Esophagus muscularis mucosa (tissue), 4 donors: ENCODE results near the gene SPIRE1. TPM values are rescaled to one million over a fixed set of nuclear protein-coding genes. Genes with fewer than 3 reads are reported as not detected.

ENCODE experiments used
- DNase-seq: peaks from one replicate; pipeline ENCODE4 v3.0.0-alpha.2; 2017; ENCODE audit errors: extremely low spot score
- H3K27ac ChIP-seq, 4 donors: fragments of 200-600 bp; sonication (generic); replicated peaks in 1 of 4; 1 replicate in 3 of 4; 2 replicates in 1 of 4; pipeline ENCODE4 v1.5.1; 2016 to 2019; ENCODE audit warnings: mild to moderate bottlenecking in 1 of 4
- H3K27me3 ChIP-seq, 4 donors: fragments of 200-600 bp; sonication (generic); one replicate each; pipeline versions ENCODE4 v1.5.1 to v1.6.0; 2016 to 2019
- H3K36me3 ChIP-seq, 4 donors: fragments of 200-600 bp; sonication (generic); one replicate each; pipeline ENCODE4 v1.5.1; 2016 to 2019
- H3K4me1 ChIP-seq, 4 donors: fragments of 200-600 bp; sonication (generic); one replicate each; pipeline ENCODE4 v1.5.1; 2016 to 2019
- H3K4me3 ChIP-seq, 4 donors: fragments of 200-600 bp; sonication (generic); 1 replicate in 2 of 4; 2 replicates in 2 of 4; pipeline ENCODE4 v1.5.1; 2016 to 2019; ENCODE audit warnings: mild to moderate bottlenecking in 4 of 4, moderate library complexity in 1 of 4
- H3K9me3 ChIP-seq, 4 donors: fragments of 200-600 bp; sonication (generic); 1 replicate in 3 of 4; 2 replicates in 1 of 4; pipeline ENCODE4 v1.5.1; 2016 to 2019
- CTCF ChIP-seq, 3 experiments: fragments of 200-600 bp in 2 of 3; fragments of 450-650 bp in 1 of 3; sonication (generic) in 2 of 3; IDR thresholded peaks; one replicate each; pipeline ENCODE4 v1.5.1; 2017 to 2019; ENCODE audit warnings: antibody characterized with exemption in 3 of 3, mild to moderate bottlenecking in 2 of 3, moderate library complexity in 1 of 3
- EP300 ChIP-seq: sonication (generic); formaldehyde crosslinking; IDR thresholded peaks from one replicate; pipeline ENCODE4 v1.6.1; 2017; ENCODE audit warnings: antibody characterized with exemption
- POLR2A ChIP-seq: fragments of 450-650 bp; IDR thresholded peaks from one replicate; pipeline ENCODE4 v1.6.1; 2017; ENCODE audit warnings: antibody characterized with exemption, moderate library complexity, mild to moderate bottlenecking, low read depth
- POLR2AphosphoS5 ChIP-seq, 2 donors: sonication (generic); formaldehyde crosslinking; IDR thresholded peaks; one replicate each; pipeline ENCODE4 v1.6.1; 2017; ENCODE audit warnings: antibody characterized with exemption in 2 of 2
- WGBS: methylation state at CpG from one replicate; pipeline ENCODE4 v1.1.5; 2018; 5-methylcytosine and 5-hydroxymethylcytosine counted together
- intact Hi-C: fragments of 100-400 bp; cut with DNase I; formaldehyde crosslinking; loops from one replicate; pipeline ENCODE4 v1.15.1; 2023
- total RNA-seq, 4 donors: library from RNA; depleted of rRNA; stranded (reverse); fragments of >200 nt; gene quantifications; one replicate each; pipeline versions ENCODE4 v1.1.0 to v1.2.1, GENCODE V29; 2016

The SPIRE1 gene
- total RNA-seq, 4 donors from 2014 or later: 33.2 to 48.3 (median 40.2) TPM

- peaks cover 24 to 43% (median 41%) of the 10 kb centered on the region in 4 donors for H3K4me1 ChIP-seq
- TF ChIP-seq POLR2AphosphoS5 (IDR thresholded peaks at IDR 0.05): no peak
- TF ChIP-seq POLR2A: no peak
- no peak for TF ChIP-seq CTCF (IDR thresholded peaks at IDR 0.05)
- TF ChIP-seq EP300: no peak
- 86% methylated on average over 3 of the region's 3 CpGs for WGBS
These were observed 43.3 kb upstream of the SPIRE1 start for GRCh38 chr18:12701161-12701560.

DNA sequence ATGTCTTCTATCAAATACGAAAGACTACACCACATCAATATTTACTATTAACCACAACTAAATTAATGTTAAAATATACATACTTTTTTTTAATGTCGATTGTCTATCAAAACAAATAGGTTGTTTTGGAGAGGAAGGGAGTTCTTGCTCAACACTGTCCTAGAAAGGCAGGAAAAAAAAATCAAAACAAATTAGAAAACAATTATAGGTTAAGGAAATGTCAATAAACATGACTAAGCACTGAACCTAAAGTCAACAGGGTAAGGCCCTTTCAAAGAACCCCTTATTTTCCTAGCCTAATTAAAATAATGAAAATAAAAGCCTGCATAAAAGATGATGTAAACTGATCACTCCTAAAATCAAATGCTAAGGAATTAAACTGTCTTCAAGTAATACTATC, 41.8 kb upstream of the SPIRE1 start:
- Histone ChIP-seq H3K27ac (no peak overlapping the region), H3K4me1 (peaks cover 20 to 31% (median 31%) of the 10 kb centered on the region in 4 donors), H3K9me3 (no peaks in the 10 kb centered on the region), H3K4me3 (no peak overlapping the region), H3K36me3 (peaks cover 0 to 39% (median 13%) of the 10 kb centered on the region in 4 donors), H3K27me3 (no peaks in the 10 kb centered on the region)
- intact Hi-C loops: no loop called here
- TF ChIP-seq POLR2AphosphoS5 (IDR thresholded peaks at IDR 0.05) (no peak), POLR2A (no peak), CTCF (IDR thresholded peaks at IDR 0.05) (no peak), EP300 (no peak)
- DNase-seq: no peak
- WGBS: 93% methylated on average over 2 of the region's 2 CpGs

More at GRCh38 chr18:12701161-12701560, 43.3 kb upstream of the SPIRE1 start:
- H3K36me3 ChIP-seq: peaks cover 0 to 33% (median 12%) of the 10 kb centered on the region in 4 donors
- no peak for DNase-seq
- H3K27ac ChIP-seq: no peak overlapping the region
- peak overlapping the region in 3 of 4 donors; percentile 82 to 96 (median 92) for H3K4me3 ChIP-seq
- H3K9me3 ChIP-seq: no peaks in the 10 kb centered on the region
- intact Hi-C loops: no loop called here
- no peaks in the 10 kb centered on the region for H3K27me3 ChIP-seq

- intact Hi-C loops: no loop called here
- Histone ChIP-seq H3K36me3 (peaks cover 0 to 67% (median 19%) of the 10 kb centered on the region in 4 donors), H3K4me1 (no peaks in the 10 kb centered on the region), H3K27ac (no peak overlapping the region), H3K9me3 (no peaks in the 10 kb centered on the region), H3K27me3 (no peaks in the 10 kb centered on the region), H3K4me3 (no peak overlapping the region)
- TF ChIP-seq CTCF (IDR thresholded peaks at IDR 0.05): no peak
- no peak for TF ChIP-seq EP300
- no peak for TF ChIP-seq POLR2AphosphoS5 (IDR thresholded peaks at IDR 0.05)
- no peak for TF ChIP-seq POLR2A
- no peak for DNase-seq
- WGBS: 86% methylated on average over 2 of the region's 2 CpGs
These were observed 36.1 kb upstream of the SPIRE1 start for GRCh38 chr18:12694032-12694431.

DNA sequence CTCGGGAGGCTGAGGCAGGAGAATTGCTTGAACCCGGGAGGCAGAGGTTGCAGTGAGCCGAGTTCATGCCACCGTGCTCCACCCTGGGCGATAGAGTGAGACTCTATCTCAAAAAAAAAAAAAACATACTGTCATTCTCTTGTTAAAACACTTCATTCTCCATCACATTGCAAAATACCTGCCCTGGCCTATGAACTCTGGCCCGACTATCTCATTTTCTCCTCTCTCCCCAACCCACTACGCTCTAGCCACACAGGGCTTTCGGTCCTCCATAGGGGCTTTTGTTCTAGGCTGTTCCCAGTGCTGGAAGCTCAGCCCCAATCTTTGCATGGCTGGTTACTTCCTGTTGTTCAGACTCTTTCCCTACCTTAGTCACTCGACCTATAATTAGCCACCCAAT, 34.3 kb upstream of the SPIRE1 start:
- Histone ChIP-seq H3K27me3 (no peaks in the 10 kb centered on the region), H3K36me3 (peaks cover 0 to 65% (median 15%) of the 10 kb centered on the region in 4 donors), H3K4me1 (no peaks in the 10 kb centered on the region), H3K27ac (no peak overlapping the region), H3K4me3 (no peak overlapping the region), H3K9me3 (no peaks in the 10 kb centered on the region)
- no peak for DNase-seq
- TF ChIP-seq POLR2A (no peak), EP300 (no peak), CTCF (IDR thresholded peaks at IDR 0.05) (no peak), POLR2AphosphoS5 (IDR thresholded peaks at IDR 0.05) (no peak)
- intact Hi-C loops: no loop called here
- 96% methylated on average over 9 of the region's 9 CpGs for WGBS

- WGBS: 79% methylated on average over 4 of the region's 4 CpGs
- intact Hi-C loops: no loop called here
- Histone ChIP-seq H3K27ac (no peak overlapping the region), H3K9me3 (no peaks in the 10 kb centered on the region), H3K4me3 (no peak overlapping the region), H3K27me3 (no peaks in the 10 kb centered on the region), H3K36me3 (peaks cover 4 to 61% (median 16%) of the 10 kb centered on the region in 4 donors), H3K4me1 (no peaks in the 10 kb centered on the region)
- DNase-seq: no peak
- TF ChIP-seq POLR2AphosphoS5 (IDR thresholded peaks at IDR 0.05) (no peak), EP300 (no peak), CTCF (IDR thresholded peaks at IDR 0.05) (no peak), POLR2A (no peak)
These were observed 31.4 kb upstream of the SPIRE1 start for GRCh38 chr18:12689256-12689850.
